H1 (cell line): ENCODE data around the gene MRFAP1L1.

Experiments used
- EP300 ChIP-seq, 2 experiments: IDR thresholded peaks; 1 replicate in 1 of 2; 2 replicates in 1 of 2; pipeline ENCODE4 v1.6.1; 2011 to 2012; ENCODE audit warnings: low read depth in 2 of 2, low read length in 2 of 2, mild to moderate bottlenecking in 2 of 2, borderline replicate concordance in 1 of 2, inconsistent platforms in 1 of 2, moderate library complexity in 1 of 2
- EZH2 ChIP-seq: fragments of 200-600 bp; sonication (generic); IDR thresholded peaks from 2 replicates; pipeline ENCODE4 v1.7.1; 2012; ENCODE audit warnings: low read depth, mild to moderate bottlenecking, moderate library complexity, low read length, inconsistent platforms; ENCODE audit not compliant: severe bottlenecking
- GABPA ChIP-seq: IDR thresholded peaks from 2 replicates; pipeline ENCODE4 v1.6.1; 2011; ENCODE audit warnings: mild to moderate bottlenecking, low read length, moderate library complexity, borderline replicate concordance; ENCODE audit not compliant: insufficient read depth
- POLR2A ChIP-seq, 2 experiments: IDR thresholded peaks; 1 replicate in 1 of 2; 2 replicates in 1 of 2; pipeline ENCODE4 v1.6.1; 2011; ENCODE audit warnings: low read depth in 2 of 2, low read length in 2 of 2, mild to moderate bottlenecking in 2 of 2; ENCODE audit errors: control extremely low read depth in 1 of 2
- POLR2AphosphoS5 ChIP-seq: IDR thresholded peaks from 2 replicates; pipeline ENCODE4 v1.6.1; 2011; ENCODE audit warnings: low read depth, low read length
- SP1 ChIP-seq: IDR thresholded peaks from 2 replicates; pipeline ENCODE4 v1.6.1; 2011; ENCODE audit warnings: low read depth, low read length
- TAF1 ChIP-seq: IDR thresholded peaks from 2 replicates; pipeline ENCODE4 v1.6.1; 2011; ENCODE audit warnings: mild to moderate bottlenecking, low read depth, low read length
- TAF7 ChIP-seq: optimal IDR thresholded peaks from 2 replicates; pipeline ENCODE3; 2011; ENCODE audit warnings: low read depth, mild to moderate bottlenecking, inconsistent platforms, low read length, moderate library complexity, borderline replicate concordance
- TF ChIP-seq, protein P1 (sequence below), 3 experiments: IDR thresholded peaks; 1 replicate in 2 of 3; 2 replicates in 1 of 3; pipeline versions ENCODE4 v1.5.1 to v1.6.1; 2011; ENCODE audit warnings: low read length in 3 of 3, mild to moderate bottlenecking in 3 of 3, inconsistent platforms in 2 of 3, low read depth in 1 of 3, moderate library complexity in 1 of 3; ENCODE audit not compliant: insufficient read depth in 1 of 3; ENCODE audit errors: control extremely low read depth in 1 of 3
- TF ChIP-seq, protein P2 (sequence below): IDR thresholded peaks from 2 replicates; pipeline ENCODE4 v1.6.1; 2012; ENCODE audit warnings: inconsistent platforms
- TF ChIP-seq, protein P3 (sequence below): IDR thresholded peaks from 2 replicates; pipeline ENCODE4 v1.6.1; 2011; ENCODE audit warnings: low read length, improper control_type of control experiment

DNA sequence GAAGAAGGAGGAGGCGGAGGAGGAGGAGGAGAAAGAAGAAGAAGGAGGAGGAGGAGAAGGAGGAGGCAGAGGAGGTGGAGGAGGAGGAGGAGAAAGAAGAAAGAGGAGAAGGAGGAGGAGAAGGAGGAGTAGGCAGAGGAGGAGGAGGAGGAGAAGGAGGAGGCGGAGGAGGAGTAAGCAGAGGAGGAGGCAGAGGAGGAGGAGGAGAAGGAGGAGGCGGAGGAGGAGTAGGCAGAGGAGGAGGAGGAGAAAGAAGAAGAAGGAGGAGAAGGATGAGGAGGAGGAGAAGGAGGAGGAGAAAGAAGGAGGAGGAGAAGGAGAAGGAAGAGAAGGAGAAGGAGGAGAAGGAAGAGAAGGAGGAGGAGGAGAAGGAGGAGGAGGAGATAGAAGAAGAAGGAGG is 49.2 kb downstream of the MRFAP1L1 start:
- TF ChIP-seq, protein P1, sequence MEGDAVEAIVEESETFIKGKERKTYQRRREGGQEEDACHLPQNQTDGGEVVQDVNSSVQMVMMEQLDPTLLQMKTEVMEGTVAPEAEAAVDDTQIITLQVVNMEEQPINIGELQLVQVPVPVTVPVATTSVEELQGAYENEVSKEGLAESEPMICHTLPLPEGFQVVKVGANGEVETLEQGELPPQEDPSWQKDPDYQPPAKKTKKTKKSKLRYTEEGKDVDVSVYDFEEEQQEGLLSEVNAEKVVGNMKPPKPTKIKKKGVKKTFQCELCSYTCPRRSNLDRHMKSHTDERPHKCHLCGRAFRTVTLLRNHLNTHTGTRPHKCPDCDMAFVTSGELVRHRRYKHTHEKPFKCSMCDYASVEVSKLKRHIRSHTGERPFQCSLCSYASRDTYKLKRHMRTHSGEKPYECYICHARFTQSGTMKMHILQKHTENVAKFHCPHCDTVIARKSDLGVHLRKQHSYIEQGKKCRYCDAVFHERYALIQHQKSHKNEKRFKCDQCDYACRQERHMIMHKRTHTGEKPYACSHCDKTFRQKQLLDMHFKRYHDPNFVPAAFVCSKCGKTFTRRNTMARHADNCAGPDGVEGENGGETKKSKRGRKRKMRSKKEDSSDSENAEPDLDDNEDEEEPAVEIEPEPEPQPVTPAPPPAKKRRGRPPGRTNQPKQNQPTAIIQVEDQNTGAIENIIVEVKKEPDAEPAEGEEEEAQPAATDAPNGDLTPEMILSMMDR (IDR thresholded peaks at IDR 0.05; ENCODE audit: control extremely low read depth in 1 of 3, insufficient read depth in 1 of 3, low read depth in 1 of 3, low read length in 3 of 3), result no peak
- no peak for TF ChIP-seq POLR2AphosphoS5
- TF ChIP-seq, protein P2, sequence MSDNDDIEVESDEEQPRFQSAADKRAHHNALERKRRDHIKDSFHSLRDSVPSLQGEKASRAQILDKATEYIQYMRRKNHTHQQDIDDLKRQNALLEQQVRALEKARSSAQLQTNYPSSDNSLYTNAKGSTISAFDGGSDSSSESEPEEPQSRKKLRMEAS, result no peak
- TF ChIP-seq TAF7, result no peak
- no peak for TF ChIP-seq EP300 (IDR thresholded peaks at IDR 0.05; ENCODE audit: borderline replicate concordance in 1 of 2, low read depth in 2 of 2, low read length in 2 of 2)
- TF ChIP-seq EZH2, result no peak
- TF ChIP-seq GABPA, result no peak
- TF ChIP-seq, protein P3, sequence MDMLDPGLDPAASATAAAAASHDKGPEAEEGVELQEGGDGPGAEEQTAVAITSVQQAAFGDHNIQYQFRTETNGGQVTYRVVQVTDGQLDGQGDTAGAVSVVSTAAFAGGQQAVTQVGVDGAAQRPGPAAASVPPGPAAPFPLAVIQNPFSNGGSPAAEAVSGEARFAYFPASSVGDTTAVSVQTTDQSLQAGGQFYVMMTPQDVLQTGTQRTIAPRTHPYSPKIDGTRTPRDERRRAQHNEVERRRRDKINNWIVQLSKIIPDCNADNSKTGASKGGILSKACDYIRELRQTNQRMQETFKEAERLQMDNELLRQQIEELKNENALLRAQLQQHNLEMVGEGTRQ, result no peak
- TF ChIP-seq POLR2A (IDR thresholded peaks at IDR 0.05; ENCODE audit: control extremely low read depth in 1 of 2, low read depth in 2 of 2, low read length in 2 of 2), result no peak
- no peak for TF ChIP-seq SP1
- no peak for TF ChIP-seq TAF1
